GM19452 (cell line): ENCODE measurements around the gene SPATC1L.

ENCODE experiments used
- ATAC-seq: cut with Tn5 transposase; IDR thresholded peaks from one replicate; pipeline ENCODE4 v1.9.1; 2021; ENCODE audit not compliant: unreplicated experiment

The SPATC1L gene

DNA sequence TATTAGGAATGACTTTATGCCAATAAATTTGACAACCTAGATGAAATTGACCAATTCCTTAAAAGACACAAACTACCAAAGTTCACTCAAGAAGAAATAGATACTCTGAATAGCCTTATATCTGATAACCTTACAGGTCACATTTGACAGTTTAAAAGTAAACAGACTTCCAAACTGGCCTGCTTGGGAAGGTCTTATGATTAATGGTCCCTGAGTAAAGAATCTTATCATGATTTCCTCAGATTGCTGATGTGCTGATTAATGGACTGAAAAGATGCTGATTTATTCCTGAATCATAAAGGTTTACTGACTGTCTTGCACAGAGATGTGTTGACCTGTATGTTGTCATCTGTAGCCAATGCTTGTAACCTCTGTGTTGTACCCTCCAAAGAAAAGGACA, 19.2 kb downstream of the SPATC1L start:
- ATAC-seq = no peak

DNA sequence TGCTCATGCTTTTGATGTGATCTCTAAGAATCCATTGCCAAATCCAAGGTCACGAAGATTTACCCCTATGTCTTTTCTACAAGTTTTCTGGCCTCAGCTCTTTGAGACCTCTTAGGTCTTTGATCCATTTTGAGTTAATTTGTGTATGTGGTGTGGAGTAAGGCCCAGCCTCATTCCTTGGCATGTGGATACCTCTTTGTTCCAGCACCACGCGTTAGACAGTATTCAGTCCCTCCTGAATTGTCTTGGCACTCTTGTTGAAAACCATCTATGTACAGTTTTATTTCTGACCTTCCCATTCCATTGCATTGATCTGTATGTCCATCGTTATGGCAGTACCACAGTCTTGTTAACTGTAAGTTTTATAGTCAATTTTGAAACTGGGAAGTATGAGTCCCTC, 20.9 kb downstream of the SPATC1L start:
- ATAC-seq = no peak

DNA sequence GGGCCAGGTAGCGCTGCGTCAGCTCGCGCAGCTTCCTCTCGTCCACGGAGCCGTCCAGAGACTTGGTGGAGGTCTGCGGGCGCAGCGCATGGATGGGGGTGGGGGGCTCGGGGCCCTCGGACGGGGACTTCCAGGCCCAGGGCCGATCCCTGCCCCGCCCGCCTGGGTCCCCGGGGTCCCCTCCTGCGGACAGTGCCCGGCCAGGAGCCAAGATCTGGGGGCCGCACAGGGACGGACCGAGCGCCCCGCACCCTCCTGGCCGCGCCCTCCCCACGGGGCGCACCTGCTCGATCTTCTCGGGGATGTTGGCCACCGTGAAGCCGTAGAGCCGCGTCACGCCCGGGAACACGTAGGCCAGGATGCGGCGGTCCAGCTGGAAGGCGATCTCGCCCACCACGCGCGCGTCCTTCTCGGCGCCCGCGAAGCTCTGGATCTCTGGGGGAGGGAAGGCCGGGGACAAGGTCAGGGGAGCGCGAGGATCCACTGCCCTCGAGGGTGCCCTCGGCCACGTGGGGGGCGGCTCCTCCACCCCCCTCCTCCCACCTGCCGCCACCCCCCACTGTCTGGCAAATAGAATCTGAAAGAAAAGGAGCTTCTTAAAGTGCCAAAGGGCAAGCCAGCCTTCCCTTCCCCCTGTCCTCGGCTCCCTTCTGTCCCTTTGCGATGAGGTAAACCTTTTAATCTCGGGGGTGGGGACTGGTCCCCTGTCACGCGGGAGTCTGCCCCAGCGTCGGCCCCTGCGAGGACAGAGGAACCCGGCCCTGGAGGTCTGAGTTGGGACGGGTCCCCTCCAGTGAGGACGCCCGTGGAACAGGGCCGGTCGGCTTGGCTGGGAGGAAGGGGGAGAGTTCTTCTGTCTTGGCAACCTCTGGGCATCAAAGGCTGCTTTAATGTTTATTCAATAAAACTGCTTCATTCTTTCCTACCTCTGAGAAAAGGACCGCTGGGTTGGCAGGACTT, 22.3 kb downstream of the SPATC1L start:
- no peak for ATAC-seq

DNA sequence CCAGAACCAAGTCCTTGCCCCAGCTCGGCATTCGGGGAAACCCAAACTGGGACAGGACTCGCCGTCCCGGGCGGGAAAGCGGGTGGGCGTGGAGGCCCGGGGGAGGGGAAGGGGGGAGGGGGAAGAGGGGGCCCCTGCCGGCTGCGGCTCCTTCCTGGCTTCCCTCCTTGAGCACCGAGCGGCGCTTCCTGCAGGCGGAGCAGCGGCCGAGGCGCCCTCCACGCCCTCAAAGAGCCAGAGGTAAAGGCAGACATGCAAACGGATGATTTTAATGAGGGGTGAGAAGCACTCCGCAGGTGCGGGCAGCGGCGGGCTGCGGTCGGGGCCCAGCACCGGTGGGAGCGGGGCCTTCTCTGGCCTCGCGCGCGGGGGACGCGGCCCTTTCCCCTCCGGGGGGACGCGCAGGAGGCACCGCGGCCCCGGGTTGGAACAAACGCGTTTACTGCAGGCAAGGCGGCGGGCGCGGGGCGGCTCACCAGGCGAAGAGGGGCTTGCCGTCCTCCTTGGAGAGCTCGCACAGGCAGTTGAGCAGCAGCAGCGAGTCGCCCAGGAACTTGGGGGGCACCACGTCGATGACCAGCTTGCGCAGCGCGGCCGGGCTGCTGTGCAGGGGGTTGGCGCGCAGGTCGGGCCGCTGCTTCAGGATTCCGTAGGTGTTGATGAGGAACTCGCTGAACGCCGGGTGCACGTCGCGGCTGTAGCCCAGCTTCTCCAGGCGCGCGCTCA, 23.2 kb downstream of the SPATC1L start:
- ATAC-seq = no peak

DNA sequence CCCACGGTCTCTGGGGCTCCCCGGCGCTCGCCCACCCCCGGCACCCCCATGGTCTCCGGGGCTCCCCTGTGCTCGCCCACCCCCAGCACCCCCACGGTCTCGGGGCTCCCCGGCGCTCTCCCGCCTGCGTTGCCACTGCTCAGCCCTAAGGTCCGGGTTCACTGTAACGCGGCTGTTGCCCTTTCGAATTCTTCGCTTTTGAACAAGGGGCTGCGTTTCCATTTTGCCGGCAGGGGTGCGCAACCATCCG, 23.7 kb downstream of the SPATC1L start:
- ATAC-seq = no peak

DNA sequence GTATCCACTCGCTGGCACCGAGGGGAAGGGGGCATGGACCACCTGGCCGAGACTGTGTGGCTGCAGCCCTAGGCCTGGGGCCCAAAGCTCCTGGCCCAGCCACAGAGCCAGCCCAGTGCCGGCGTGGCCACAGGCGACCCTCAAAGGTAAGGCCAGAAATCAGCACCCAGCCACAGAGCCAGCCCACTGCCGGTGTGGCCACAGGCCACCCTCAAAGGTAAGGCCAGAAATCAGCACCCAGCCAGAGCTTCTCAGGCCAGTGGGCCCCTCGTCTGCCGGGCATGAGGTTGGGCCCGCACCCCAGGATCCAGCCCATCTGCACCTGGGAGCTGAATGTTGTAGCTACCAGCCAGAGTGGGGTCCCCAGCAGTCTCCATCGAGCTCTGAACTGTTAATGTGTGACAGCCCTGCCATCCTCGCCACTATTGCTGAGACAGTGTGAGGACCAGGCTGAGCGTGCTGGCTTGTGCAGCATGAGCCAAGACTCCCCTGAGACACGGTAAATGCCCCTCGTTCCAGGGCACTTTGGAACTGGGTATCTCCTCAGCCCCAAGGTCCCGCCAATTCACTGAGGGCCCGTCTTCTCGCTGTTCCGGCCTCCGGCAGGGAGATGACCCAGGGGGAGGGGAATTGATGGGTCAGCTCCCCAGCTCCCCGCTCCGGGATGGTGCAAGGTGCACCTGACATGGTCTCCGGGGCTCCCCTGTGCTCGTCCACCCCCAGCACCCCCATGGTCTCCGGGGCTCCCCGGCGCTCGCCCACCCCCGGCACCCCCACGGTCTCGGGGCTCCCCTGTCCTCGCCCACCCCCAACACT, 24.2 kb downstream of the SPATC1L start:
- no peak for ATAC-seq

DNA sequence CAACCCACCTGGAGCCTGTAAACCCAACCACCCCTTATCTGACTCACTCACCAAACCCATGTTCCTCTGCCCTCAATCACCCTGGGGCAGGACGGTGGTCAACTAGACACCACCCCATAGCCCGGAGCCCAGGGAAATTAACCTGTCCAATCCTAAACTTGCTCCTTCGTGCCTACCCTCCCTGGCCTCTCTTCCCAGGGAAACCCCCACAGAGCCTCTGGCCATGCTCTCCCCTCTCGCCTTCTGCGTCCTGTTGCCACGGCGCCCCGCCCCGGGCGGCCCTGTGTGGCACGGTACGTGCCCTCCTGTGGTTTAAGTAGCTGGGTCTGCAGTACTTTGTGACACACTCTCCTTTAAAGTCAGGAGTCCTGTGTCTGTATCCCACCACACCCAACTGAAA, 24.9 kb downstream of the SPATC1L start:
- ATAC-seq = no peak

DNA sequence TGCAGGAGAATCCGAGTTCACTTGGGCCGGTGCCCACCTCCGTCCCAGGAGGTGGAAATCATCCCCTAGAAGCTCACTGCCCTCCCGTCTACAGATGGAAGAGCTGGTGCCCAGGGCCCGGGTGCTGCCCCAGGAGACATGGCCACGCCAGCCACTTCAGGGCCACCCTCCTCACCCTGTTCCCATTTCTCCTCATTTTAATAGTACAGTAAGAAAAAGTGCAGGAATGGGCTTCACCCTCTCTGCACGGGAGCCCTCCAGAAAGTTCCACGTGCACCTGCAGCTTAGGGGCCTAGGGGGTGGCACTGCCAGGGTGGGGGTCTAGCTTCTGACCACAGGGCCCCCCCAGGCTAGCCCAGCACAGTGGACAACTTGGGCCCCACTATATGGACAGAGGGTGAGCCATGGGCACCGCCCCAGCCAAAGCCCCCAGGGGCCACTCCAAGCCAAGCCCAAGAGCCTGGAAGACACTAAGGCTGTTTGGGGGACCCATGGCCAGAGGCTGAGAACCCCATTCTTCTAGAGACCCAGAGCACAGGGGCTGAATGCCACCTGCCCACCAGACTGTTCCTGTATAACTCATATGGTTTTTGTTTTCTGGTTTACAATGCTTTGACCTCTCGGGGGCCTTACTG, 25.5 kb downstream of the SPATC1L start:
- no peak for ATAC-seq

DNA sequence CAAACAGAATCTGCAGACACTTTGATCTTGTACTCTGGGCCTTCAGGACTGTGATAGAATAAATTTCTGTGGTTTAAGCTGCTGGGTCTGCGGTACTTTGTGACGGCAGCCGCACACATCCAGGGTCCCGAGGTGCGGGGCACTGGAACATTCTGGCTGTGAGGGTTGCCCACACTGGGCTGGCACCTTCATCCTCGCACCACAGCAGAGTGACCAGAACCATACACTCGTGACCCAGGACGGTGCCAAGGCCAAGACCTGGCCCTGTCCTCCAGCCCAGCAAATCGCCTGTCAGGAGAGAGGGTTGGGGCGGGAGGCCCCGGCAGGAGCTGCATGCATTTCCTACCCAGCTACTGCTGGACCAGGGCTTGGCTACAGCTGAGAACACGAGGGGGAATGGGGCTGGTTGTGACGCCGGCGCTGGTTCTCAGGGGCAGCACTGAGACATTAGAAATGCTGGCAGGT, 26.2 kb downstream of the SPATC1L start:
- ATAC-seq = no peak

DNA sequence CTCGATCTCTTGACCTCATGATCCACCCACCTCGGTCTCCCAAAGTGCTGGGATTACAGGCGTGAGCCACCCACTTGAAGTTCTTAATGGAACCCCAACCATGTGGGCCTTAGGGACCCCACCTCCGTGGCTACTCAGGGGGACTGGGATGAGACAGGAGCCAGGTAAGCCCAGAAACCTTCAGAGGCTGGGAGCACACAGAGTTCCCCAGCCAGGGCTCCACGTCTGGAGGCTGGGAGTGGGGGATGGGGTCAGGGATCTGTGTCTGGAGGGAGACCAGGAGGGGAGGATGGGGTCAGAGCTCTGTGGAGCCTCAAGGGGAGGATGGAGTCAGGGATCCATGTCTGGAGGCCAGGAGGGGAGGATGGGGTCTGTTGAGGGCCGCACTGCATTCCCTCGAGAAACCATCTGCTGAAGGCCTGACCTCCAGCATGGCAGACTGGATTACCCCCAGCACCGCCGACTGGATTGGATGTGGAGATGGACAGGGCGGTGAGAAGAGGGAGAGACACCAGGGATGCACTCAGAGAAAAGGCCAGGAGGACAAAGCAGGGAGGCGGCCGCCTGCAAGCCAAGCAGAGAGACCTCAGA, 26.8 kb downstream of the SPATC1L start:
- no peak for ATAC-seq

DNA sequence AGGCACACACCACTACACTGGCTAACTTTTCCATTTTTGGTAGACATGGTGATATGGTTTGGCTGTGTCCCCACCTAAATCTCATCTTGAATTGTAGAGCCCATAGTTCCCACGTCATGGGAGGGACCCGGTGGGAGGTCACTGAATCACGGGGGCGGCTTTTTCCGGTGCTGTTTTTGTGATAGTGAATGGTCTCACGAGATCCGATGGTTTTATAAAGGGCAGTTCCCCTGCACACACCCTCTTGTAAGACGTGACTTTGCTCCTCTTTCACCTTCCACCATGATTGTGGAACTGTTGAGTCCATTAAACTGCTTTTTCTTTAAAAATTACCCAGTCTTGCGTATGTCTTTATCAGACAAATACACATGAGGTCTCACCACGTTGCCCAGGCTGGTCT, 27.6 kb downstream of the SPATC1L start:
- ATAC-seq = no peak

DNA sequence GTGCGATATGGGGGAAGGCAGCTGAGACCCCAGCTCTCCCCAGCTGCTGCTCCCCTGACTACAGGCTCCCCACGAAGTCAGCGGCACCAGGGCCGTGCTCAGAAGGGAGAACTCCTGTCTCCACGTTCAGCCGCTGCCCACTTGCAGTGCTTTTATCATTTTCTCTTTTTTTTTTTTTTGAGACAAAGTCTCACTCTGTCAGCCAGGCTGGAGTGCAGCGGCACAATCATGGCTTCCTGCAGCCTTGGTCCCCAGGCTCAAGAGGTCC, 27.9 kb downstream of the SPATC1L start:
- no peak for ATAC-seq

DNA sequence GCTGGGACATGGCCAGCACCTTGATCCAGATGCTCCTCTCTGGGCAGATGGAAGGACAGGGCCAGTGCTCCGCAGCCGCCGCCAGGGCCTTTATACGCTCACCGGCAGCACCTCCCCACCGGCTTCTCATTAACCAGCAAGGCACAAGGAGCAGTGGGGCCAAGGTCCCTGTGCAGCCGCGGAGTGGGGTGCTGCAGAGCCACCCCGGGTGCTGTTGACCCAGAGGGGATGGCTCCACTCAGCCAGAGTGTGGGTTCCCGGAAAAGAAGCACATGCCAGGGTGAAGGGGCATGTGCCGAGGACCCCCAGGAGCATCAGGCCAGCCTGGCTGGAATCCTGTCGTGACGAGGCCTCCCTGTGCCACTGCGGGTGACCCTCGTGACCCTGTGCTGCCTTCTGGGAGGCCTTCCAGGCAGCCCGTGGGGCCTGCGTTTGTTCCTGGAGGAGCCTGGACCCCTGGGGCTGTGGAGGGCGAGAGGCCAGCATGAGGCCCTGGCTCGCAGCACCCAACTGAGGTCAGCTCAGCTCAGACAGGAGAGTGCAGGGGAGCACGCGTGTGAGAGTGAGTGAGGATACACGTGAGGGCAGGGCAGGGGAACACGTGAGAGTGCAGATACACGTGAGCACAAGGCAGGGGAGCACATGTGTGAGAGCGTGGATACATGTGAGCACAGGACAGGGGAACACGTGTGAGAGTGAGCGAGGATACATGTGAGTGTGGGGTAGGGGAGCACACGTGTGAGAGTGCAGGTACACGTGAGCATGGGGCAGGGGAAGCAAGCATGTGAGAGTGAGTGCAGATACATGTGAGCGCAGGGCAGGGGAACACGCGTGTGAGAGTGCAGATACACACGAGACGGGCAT, 28.5 kb downstream of the SPATC1L start, which contains the start of gene FTCD:
Gene FTCD, minus strand, starts transcription at position 66 of the 864 bp plus-strand sequence. Its CDS starts 56 bp downstream, at position 10.
- no peak for ATAC-seq

DNA sequence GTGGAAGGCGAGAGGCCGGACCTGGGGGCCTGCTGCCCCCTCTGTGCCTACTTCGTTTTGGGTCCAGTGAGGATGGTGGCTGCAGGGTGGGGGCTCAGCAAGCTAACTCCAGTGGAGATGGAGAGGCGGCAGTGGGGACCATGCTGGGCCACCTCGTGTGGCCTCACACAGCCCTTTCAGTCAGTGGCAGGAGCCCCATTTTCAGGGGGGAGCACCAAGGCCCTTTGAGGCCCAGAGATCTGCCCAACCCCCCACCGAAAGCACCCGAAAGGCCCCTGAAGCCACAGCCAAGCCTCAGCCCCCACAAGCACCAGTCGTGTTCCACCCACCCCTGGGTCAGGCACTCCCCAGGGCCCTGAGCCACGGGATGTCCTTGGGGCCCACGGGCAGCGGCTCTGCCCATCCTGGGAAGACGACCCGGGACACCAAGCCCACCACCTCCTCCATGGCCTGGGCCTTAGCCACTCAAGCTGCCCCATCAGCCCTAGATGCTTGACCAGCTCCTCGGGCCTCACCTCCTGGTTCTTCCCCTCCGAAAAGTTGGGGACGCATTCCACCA, 29.2 kb downstream of the SPATC1L start:
- no peak for ATAC-seq

DNA sequence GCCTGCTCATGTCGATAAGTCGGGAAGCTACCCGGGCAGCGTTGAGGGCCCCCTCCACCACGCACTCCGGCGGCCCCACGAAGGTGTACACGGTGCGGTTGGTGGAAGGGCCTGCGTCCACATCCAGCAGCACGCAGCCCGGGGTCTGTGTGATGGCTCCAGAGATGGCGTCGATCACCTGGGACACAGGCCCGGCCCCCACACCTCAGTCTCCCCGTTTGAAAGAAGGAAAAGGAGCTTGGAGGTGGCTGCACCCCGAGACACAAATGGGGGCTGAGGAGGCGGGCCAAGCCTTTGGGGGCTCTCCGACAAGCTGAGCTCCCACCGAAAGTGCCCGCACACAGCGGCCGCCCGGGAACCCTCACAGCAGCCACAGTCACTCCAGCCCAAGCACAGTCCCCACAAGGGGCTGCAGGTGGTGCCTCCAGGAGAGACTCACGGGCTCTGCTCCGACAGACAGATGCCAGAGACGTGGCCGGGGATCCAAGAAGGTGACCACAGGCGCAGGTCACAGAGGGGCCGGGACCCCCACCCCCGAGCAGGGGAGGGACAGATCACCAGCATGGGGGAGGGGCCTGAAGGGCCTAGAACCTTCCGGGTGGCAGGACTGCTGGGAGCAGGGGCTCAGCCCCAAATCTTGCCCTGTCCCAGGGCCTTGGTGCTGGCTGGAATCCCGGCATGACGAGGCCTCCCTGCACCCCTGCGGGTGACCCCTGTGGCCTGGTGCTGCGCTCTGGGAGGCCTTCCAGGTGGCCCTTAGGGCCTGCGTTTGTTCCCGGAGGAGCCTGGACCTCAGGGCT, 29.9 kb downstream of the SPATC1L start:
- ATAC-seq = no peak

DNA sequence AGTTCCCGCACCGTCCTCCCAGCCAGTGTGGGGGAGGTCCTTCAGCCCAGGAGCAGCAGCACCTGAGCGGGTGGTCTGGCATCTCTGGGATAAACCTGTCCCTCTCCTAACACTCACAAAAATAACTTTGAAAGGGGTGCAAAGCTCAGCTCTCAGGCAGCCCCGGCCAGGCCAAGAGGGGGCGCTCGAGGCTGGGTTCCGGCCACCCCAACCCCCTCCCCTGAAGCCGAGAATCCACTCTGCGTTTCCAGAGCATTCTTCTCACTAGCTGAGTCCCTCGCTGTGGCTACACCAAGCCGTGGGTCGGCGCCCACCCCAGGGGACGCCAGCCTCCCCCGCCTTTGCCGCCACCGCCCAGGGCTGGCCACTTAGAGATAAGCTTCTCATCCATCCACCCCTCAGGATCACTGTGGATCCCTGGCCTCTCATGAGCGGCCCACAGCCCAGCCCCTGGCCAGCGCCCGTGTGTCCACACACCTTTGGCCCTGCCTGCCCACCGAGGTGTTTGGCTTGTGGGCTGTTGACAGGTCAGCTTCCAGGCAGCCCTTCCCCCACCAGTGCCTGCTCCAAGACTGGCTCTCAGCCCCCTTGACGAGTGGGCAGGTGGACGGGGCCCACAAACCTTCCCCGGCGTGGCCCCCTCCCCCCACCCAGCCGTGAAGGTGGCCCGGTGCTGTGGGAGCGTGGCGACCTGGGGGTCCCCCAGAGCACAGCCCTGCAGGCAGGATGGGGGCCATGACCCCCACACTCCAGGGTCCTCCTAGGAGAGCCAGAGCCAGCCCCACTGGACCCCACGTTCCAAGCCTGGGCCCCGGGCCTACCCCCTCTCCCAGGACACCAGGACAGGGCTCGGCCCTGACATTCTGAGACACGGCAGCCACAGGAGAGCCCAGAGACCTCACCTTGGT, 30.8 kb downstream of the SPATC1L start:
- no peak for ATAC-seq

DNA sequence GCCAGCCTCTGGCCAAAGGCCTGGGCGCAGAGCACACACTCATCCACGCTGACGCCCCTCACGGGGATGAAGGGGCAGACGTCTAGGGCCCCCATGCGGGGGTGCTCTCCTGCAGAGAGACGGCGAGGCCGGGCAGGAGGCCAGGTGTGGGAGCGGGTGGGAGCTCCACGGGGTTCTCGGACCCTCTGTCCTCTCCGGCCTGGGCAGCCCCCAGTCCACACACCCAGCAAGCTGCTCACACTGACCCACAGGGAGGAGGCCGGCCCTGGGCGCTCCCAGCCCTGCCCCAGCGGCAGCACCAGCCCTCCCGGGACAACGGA, 31.4 kb downstream of the SPATC1L start:
- ATAC-seq = no peak
